Immature natural killer cell (primary cell): ENCODE data around the gene FOXN3. TPM values are rescaled to one million over a fixed set of nuclear protein-coding genes. Genes with fewer than 3 reads are reported as not detected.
"Not testable (repeated sequence)": the region's sequence is repeated elsewhere in the genome, so short reads cannot be mapped to it uniquely, and the experiment has no call there.

Experiments
- DNase-seq, 3 donors: peaks; one replicate each; pipeline ENCODE4 v3.0.0; 2022; ENCODE audit warnings: mixed read lengths in 1 of 3
- H3K27ac Mint-ChIP-seq, 6 donors: one replicate each; pipeline ENCODE4 v1.8.0; 2020; ENCODE audit warnings: mixed read lengths in 6 of 6, mild to moderate bottlenecking in 5 of 6, inconsistent platforms in 4 of 6, moderate library complexity in 3 of 6
- H3K27me3 Mint-ChIP-seq, 3 donors: one replicate each; pipeline ENCODE4 v1.8.0; 2020 to 2021; ENCODE audit warnings: low read depth in 3 of 3, mild to moderate bottlenecking in 3 of 3, mixed read lengths in 3 of 3, moderate library complexity in 3 of 3, inconsistent platforms in 1 of 3
- H3K36me3 Mint-ChIP-seq, 3 donors: one replicate each; pipeline ENCODE4 v1.8.0; 2020; ENCODE audit warnings: mixed read lengths in 3 of 3, inconsistent platforms in 2 of 3, mild to moderate bottlenecking in 2 of 3
- H3K4me1 Mint-ChIP-seq, 2 donors: one replicate each; pipeline ENCODE4 v1.8.0; 2020; ENCODE audit warnings: inconsistent platforms in 2 of 2, mild to moderate bottlenecking in 2 of 2, mixed read lengths in 2 of 2, moderate library complexity in 1 of 2
- H3K4me3 Mint-ChIP-seq, 5 donors: one replicate each; pipeline ENCODE4 v1.8.0; 2020; ENCODE audit warnings: mild to moderate bottlenecking in 5 of 5, mixed read lengths in 5 of 5, inconsistent platforms in 3 of 5, moderate library complexity in 3 of 5
- H3K9me3 Mint-ChIP-seq, 6 donors: one replicate each; pipeline ENCODE4 v1.8.0; 2020; ENCODE audit warnings: mild to moderate bottlenecking in 6 of 6, mixed read lengths in 6 of 6, inconsistent platforms in 4 of 6, moderate library complexity in 3 of 6
- polyA plus RNA-seq, 3 donors: library from polyadenylated mRNA; unstranded; fragments of 300-500 nt; fragmentation: Illumina TruSeq; gene quantifications; one replicate each; pipeline ENCODE4 v1.2.3, GENCODE V29; 2021

FOXN3 gene
- polyA plus RNA-seq, 3 donors from 2014 or later = 88.6 to 150 (median 102) TPM

DNA sequence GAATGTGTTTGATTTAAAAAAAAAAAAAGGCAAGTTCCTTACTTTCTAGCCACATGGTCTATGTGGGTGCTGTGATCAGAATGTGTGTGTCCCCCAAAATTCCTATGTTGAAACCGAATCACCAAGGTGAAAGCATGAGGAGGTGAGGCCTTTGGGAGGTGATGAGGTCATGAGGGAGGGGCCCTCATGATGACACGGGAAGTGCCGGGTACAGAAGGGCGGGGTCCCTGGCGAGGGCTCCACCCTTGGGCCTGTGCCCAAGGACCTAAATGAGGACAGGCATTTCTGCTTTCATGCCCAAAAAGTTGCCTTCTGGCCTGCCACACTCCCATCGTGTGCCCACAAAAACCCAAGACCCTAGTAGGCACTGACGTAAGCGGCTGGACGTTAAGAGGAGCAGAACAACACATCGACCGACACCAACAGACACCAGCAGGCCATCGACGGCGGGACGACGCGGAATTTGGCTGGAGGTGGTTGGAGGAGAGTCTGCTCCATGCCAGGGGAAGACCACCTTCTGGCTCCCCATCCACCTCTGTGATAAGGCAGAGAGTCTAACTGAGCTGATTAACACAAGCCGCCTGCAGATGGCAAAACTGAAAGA, 211.8 kb downstream of the FOXN3 start:
- Mint-ChIP-seq H3K36me3 (peaks cover 3 to 10% (median 8%) of the 10 kb centered on the region in 3 donors), H3K9me3 (no peaks in the 10 kb centered on the region), H3K4me1 (peaks cover 64 to 97% of the 10 kb centered on the region in 2 donors), H3K27me3 (peaks cover 0 to 2% (median 2%) of the 10 kb centered on the region in 3 donors), H3K4me3 (no peak overlapping the region), H3K27ac (peak overlapping the region in 1 of 6 donors; percentile 34)
- DNase-seq = no peak

- Mint-ChIP-seq H3K9me3 (no peaks in the 10 kb centered on the region), H3K4me1 (peaks cover 79 to 98% of the 10 kb centered on the region in 2 donors)
These were observed 214.4 kb downstream of the FOXN3 start for GRCh38 chr14:89202413-89203190.

DNA sequence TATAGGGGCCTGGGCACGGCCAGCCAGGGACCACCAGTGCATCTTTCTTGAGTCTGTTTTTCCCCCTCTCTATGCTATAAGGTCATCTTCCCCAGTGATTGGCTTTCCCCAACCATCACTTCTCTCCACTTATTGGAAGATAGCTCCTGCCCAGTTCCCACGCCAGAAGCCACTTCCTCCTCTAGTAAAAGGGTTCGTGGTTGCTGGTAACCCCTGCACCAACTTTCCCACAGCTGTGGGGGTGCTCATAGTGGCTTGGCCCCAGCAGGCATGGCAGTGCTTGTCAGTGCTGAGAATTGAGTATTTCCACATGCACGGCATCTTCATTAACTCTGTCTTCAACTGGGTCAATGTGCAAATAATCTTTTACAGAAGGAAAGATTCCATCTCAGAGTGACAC, 215.4 kb downstream of the FOXN3 start:
- Mint-ChIP-seq H3K4me3 (peak overlapping the region; percentile 30 to 77 (median 64)), H3K4me1 (peaks cover 85 to 100% of the 10 kb centered on the region in 2 donors), H3K27me3 (peaks cover 0 to 2% (median 2%) of the 10 kb centered on the region in 3 donors), H3K9me3 (no peaks in the 10 kb centered on the region), H3K27ac (peak overlapping the region; percentile 40 to 87 (median 78)), H3K36me3 (peaks cover 3 to 19% (median 18%) of the 10 kb centered on the region in 3 donors)
- DNase-seq = no peak

More at GRCh38 chr14:89202413-89203190, 214.4 kb downstream of the FOXN3 start:
- H3K36me3 Mint-ChIP-seq = peaks cover 3 to 12% (median 12%) of the 10 kb centered on the region in 3 donors
- DNase-seq = no peak
- H3K27ac Mint-ChIP-seq = peak overlapping the region; percentile 53 to 87 (median 78)
- peaks cover 0 to 2% (median 2%) of the 10 kb centered on the region in 3 donors for H3K27me3 Mint-ChIP-seq
- H3K4me3 Mint-ChIP-seq = peak overlapping the region; percentile 53 to 77 (median 64)

- not testable (repeated sequence) for H3K4me3 Mint-ChIP-seq, H3K9me3 Mint-ChIP-seq, DNase-seq, H3K27me3 Mint-ChIP-seq
- H3K36me3 Mint-ChIP-seq = peaks cover 0 to 12% (median 9%) of the 10 kb centered on the region in 3 donors
- peak overlapping the region in 4 of 6 donors; percentile 18 to 76 (median 50) for H3K27ac Mint-ChIP-seq
- H3K4me1 Mint-ChIP-seq = peaks cover 84 to 100% of the 10 kb centered on the region in 2 donors
These were observed 217.7 kb downstream of the FOXN3 start for GRCh38 chr14:89199357-89199756.

- peaks cover 0 to 12% (median 9%) of the 10 kb centered on the region in 3 donors for H3K36me3 Mint-ChIP-seq
- peak overlapping the region; percentile 7 to 76 (median 36) for H3K27ac Mint-ChIP-seq
- no peak overlapping the region for H3K4me3 Mint-ChIP-seq
- H3K4me1 Mint-ChIP-seq = peaks cover 81 to 99% of the 10 kb centered on the region in 2 donors
- H3K9me3 Mint-ChIP-seq = no peaks in the 10 kb centered on the region
- peaks cover 0 to 3% (median 0%) of the 10 kb centered on the region in 3 donors for H3K27me3 Mint-ChIP-seq
- no peak for DNase-seq
These were observed 218.3 kb downstream of the FOXN3 start for GRCh38 chr14:89198544-89199329.

- H3K9me3 Mint-ChIP-seq = no peaks in the 10 kb centered on the region
- DNase-seq = no peak
- H3K4me3 Mint-ChIP-seq = no peak overlapping the region
- H3K27ac Mint-ChIP-seq = peak overlapping the region in 1 of 6 donors; percentile 42
- H3K36me3 Mint-ChIP-seq = peaks cover 0 to 12% (median 9%) of the 10 kb centered on the region in 3 donors
- H3K4me1 Mint-ChIP-seq = peaks cover 71 to 87% of the 10 kb centered on the region in 2 donors
- peaks cover 0 to 2% (median 0%) of the 10 kb centered on the region in 3 donors for H3K27me3 Mint-ChIP-seq
These were observed 219.4 kb downstream of the FOXN3 start for GRCh38 chr14:89197623-89198022.

DNA sequence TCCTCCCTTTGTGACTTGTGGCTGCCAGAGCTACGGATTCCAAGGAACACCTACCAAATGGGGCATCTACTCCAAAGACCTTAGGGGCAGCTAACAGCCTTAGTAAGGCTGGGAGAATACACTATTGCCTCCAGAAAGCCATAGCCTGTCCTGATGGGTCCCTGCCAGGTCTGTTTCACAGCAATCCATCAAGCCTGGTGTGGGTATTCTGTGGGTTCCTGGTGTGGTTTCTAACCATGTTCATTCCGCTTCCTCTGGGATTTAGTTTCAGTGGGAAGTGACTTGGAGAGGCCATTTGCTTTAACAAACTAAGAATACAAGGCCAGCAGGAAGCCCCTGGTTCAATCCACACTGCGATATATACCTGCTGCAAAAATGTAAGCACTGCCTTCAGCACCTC, 220.5 kb downstream of the FOXN3 start:
- no peak for DNase-seq
- H3K9me3 Mint-ChIP-seq = no peaks in the 10 kb centered on the region
- H3K36me3 Mint-ChIP-seq = peaks cover 0 to 12% (median 9%) of the 10 kb centered on the region in 3 donors
- H3K4me1 Mint-ChIP-seq = peaks cover 60 to 78% of the 10 kb centered on the region in 2 donors
- H3K4me3 Mint-ChIP-seq = no peak overlapping the region
- H3K27me3 Mint-ChIP-seq = peaks cover 0 to 2% (median 0%) of the 10 kb centered on the region in 3 donors
- peak overlapping the region in 1 of 6 donors; percentile 41 for H3K27ac Mint-ChIP-seq

- Mint-ChIP-seq H3K27me3 (peaks cover 0 to 5% (median 4%) of the 10 kb centered on the region in 3 donors), H3K36me3 (peaks cover 4 to 13% (median 9%) of the 10 kb centered on the region in 3 donors), H3K27ac (peak overlapping the region in 1 of 6 donors; percentile 35), H3K4me3 (no peak overlapping the region), H3K9me3 (no peaks in the 10 kb centered on the region), H3K4me1 (peaks cover 53 to 78% of the 10 kb centered on the region in 2 donors)
- DNase-seq = no peak
These were observed 222.7 kb downstream of the FOXN3 start for GRCh38 chr14:89194376-89194775.

DNA sequence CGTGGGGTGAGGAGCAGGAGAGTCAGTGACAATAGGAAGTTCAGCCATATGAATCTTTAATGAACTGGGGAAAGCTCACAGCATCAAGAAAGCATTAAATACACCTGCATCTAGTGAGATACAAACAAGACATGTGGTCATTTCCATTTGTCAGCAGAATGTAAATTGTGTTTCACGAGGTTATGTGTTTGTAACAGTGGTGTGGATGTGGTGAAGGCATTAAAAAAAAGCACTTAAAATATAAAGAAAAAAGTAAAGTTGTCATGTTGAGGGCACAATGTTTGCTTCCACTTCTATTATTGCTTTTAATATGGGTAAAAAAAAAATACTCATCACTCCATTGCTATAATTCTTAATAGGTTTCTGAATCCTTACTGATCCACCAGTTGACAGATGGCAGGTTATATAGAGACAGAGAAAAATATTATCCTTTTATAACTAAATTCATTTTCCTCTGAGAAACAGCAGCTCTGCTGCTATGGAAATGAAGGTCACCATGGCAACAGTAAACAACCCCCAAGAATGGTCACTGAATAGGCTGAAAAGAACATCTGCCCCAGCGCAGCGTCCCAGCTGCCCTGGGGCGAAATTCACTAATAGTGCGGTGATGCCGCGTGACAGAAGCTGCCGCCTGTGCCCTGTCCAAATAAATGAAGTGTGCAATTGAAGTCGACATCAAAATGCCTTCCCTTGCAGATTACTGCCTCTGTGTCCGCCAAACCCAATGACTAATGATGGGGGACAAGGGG, 226.1 kb downstream of the FOXN3 start:
- Mint-ChIP-seq H3K9me3 (no peaks in the 10 kb centered on the region), H3K27ac (peak overlapping the region in 5 of 6 donors; percentile 46 to 83 (median 63)), H3K4me1 (peaks cover 49 to 75% of the 10 kb centered on the region in 2 donors), H3K27me3 (peaks cover 0 to 6% (median 5%) of the 10 kb centered on the region in 3 donors), H3K4me3 (peak overlapping the region in 3 of 5 donors; percentile 25 to 46 (median 41)), H3K36me3 (peaks cover 0 to 5% (median 4%) of the 10 kb centered on the region in 3 donors)
- DNase-seq = peak; percentile 20 to 39 (median 36)

- H3K36me3 Mint-ChIP-seq = peaks cover 0 to 6% (median 4%) of the 10 kb centered on the region in 3 donors
- no peak overlapping the region for H3K27ac Mint-ChIP-seq
- H3K4me1 Mint-ChIP-seq = peaks cover 36 to 71% of the 10 kb centered on the region in 2 donors
- DNase-seq = no peak
- H3K27me3 Mint-ChIP-seq = peaks cover 0 to 5% (median 5%) of the 10 kb centered on the region in 3 donors
- no peaks in the 10 kb centered on the region for H3K9me3 Mint-ChIP-seq
- H3K4me3 Mint-ChIP-seq = no peak overlapping the region
These were observed 228.5 kb downstream of the FOXN3 start for GRCh38 chr14:89188492-89188891.

DNA sequence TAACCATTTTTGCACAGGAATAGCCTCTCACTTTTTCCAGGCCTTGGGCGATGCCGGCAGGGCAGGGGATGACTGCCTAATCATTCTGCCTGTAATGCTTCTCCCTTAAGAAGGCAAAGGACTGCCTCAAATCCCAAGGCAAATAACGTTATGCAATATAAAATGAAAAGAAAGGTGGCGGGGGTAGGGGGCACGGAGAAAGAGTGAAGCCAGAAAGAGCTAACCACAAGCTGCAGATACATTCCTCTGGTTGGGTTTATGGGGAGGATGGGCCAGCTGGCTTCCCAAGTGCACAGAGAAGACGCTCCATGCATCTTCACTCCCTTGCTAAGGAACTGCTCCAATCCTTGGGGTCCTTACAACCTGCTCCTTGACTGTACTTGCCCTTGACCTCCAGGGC, 229.5 kb downstream of the FOXN3 start:
- H3K36me3 Mint-ChIP-seq = peaks cover 4 to 15% (median 4%) of the 10 kb centered on the region in 3 donors
- no peak overlapping the region for H3K4me3 Mint-ChIP-seq
- DNase-seq = no peak
- no peaks in the 10 kb centered on the region for H3K9me3 Mint-ChIP-seq
- H3K27me3 Mint-ChIP-seq = peaks cover 0 to 5% (median 5%) of the 10 kb centered on the region in 3 donors
- H3K27ac Mint-ChIP-seq = peak overlapping the region in 1 of 6 donors; percentile 5
- H3K4me1 Mint-ChIP-seq = peaks cover 39 to 81% of the 10 kb centered on the region in 2 donors

DNA sequence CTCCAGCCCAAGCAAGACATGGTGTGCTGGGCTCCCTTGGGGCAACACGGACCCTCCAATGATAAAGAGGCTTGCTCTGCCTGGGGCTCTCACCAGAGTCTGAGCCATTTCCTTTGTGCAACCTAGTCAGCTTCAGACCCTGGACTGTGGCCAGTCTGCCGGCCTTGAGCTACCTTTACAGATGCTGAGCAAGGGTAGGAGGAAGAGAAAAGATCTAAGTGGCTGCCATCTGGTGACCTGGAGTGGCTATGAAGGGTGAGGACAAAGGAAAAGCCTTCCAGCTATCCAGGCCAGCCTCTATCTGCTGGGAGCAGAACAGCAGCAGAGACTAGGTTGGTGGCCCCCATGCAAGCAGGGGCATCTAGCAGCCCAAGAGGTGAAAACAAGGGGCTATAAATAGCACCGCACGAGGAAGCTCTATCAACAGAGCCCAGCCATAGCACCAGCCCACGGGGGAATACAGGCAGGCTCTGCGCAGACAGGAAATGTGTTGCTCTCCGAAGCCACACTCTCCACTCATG, 230.1 kb downstream of the FOXN3 start:
- Mint-ChIP-seq H3K27me3 (peaks cover 0 to 5% (median 5%) of the 10 kb centered on the region in 3 donors), H3K36me3 (peaks cover 4 to 15% (median 4%) of the 10 kb centered on the region in 3 donors), H3K9me3 (no peaks in the 10 kb centered on the region), H3K4me3 (peak overlapping the region in 1 of 5 donors; percentile 35), H3K27ac (peak overlapping the region in 4 of 6 donors; percentile 18 to 55 (median 48)), H3K4me1 (peaks cover 39 to 87% of the 10 kb centered on the region in 2 donors)
- DNase-seq = no peak
